Neural progenitor cell (in vitro differentiated cells): ENCODE data around the gene TWF2. TPM values are rescaled to one million over a fixed set of nuclear protein-coding genes. Genes with fewer than 3 reads are reported as not detected.

ENCODE experiments used
- DNase-seq: peaks from one replicate; pipeline ENCODE4 v3.0.0-alpha.2; 2016; ENCODE audit warnings: low spot score
- H2AFZ ChIP-seq: fragments of 200-600 bp; sonication (generic); replicated peaks from 2 replicates; pipeline ENCODE4 v1.6.1; 2016; ENCODE audit warnings: antibody characterized with exemption
- H3F3A ChIP-seq: fragments of 200-600 bp; sonication (generic); 2 replicates; pipeline ENCODE4 v1.6.1; 2016; ENCODE audit warnings: antibody characterized with exemption, low read depth
- H3K27ac ChIP-seq: fragments of 200-600 bp; sonication (generic); 2 replicates; pipeline ENCODE4 v1.5.1; 2016; ENCODE audit warnings: mild to moderate bottlenecking
- H3K27me3 ChIP-seq: fragments of 200-600 bp; sonication (generic); 2 replicates; pipeline ENCODE4 v1.6.1; 2016; ENCODE audit warnings: mild to moderate bottlenecking, moderate library complexity
- H3K36me3 ChIP-seq: fragments of 200-600 bp; sonication (generic); 2 replicates; pipeline ENCODE4 v1.5.1; 2016
- H3K4me1 ChIP-seq: fragments of 200-600 bp; sonication (generic); 2 replicates; pipeline ENCODE4 v1.6.1; 2016; ENCODE audit warnings: mixed run types
- H3K4me2 ChIP-seq: fragments of 200-600 bp; sonication (generic); 2 replicates; pipeline ENCODE4 v1.6.1; 2016
- H3K4me3 ChIP-seq: fragments of 200-600 bp; sonication (generic); 2 replicates; pipeline ENCODE4 v1.5.1; 2016
- H3K79me2 ChIP-seq: fragments of 200-600 bp; sonication (generic); 2 replicates; pipeline ENCODE4 v1.6.1; 2016; ENCODE audit warnings: low read depth
- H3K9ac ChIP-seq: fragments of 200-600 bp; sonication (generic); 2 replicates; pipeline ENCODE4 v1.6.1; 2016
- H3K9me3 ChIP-seq: fragments of 200-600 bp; sonication (generic); 2 replicates; pipeline ENCODE4 v1.5.1; 2016; ENCODE audit warnings: low read depth
- H4K20me1 ChIP-seq: fragments of 200-600 bp; sonication (generic); 2 replicates; pipeline ENCODE4 v1.6.1; 2016; ENCODE audit warnings: low read depth
- H3K27ac Mint-ChIP-seq: 3 replicates; pipeline ENCODE4 v1.8.0; 2021; ENCODE audit warnings: mixed read lengths
- H3K27me3 Mint-ChIP-seq: 2 replicates; pipeline ENCODE4 v1.8.0; 2022; ENCODE audit warnings: low read depth, mild to moderate bottlenecking, inconsistent platforms, moderate library complexity, mixed read lengths; ENCODE audit not compliant: insufficient read depth
- H3K36me3 Mint-ChIP-seq: 3 replicates; pipeline ENCODE4 v1.8.0; 2021; ENCODE audit warnings: mixed read lengths
- H3K4me1 Mint-ChIP-seq: 3 replicates; pipeline ENCODE4 v1.8.0; 2021; ENCODE audit warnings: mixed read lengths
- H3K4me3 Mint-ChIP-seq: 3 replicates; pipeline ENCODE4 v1.8.0; 2021; ENCODE audit warnings: mild to moderate bottlenecking, moderate library complexity, mixed read lengths
- H3K9me3 Mint-ChIP-seq: 3 replicates; pipeline ENCODE4 v1.8.0; 2020; ENCODE audit warnings: mixed read lengths
- EZH2 ChIP-seq: fragments of 200-600 bp; sonication (generic); IDR thresholded peaks from 2 replicates; pipeline ENCODE4 v1.6.1; 2017; ENCODE audit warnings: antibody characterized with exemption, mild to moderate bottlenecking, moderate library complexity
- EZH2phosphoT487 ChIP-seq: fragments of 200-600 bp; sonication (generic); IDR thresholded peaks from 2 replicates; pipeline ENCODE4 v1.6.1; 2017; ENCODE audit warnings: antibody characterized with exemption
- total RNA-seq: library from RNA; depleted of rRNA; stranded (reverse); fragments of >200 nt; gene quantifications from 2 replicates; pipeline ENCODE4 v1.2.3, GENCODE V29; 2015; ENCODE audit warnings: low replicate concordance
- TF ChIP-seq, protein P1 (sequence below): fragments of 200-600 bp; sonication (generic); IDR thresholded peaks from 2 replicates; pipeline ENCODE4 v1.5.1; 2017; ENCODE audit warnings: antibody characterized with exemption, mild to moderate bottlenecking

TWF2 gene
- total RNA-seq, 1 donor from 2014 or later: 21.9 TPM

DNA sequence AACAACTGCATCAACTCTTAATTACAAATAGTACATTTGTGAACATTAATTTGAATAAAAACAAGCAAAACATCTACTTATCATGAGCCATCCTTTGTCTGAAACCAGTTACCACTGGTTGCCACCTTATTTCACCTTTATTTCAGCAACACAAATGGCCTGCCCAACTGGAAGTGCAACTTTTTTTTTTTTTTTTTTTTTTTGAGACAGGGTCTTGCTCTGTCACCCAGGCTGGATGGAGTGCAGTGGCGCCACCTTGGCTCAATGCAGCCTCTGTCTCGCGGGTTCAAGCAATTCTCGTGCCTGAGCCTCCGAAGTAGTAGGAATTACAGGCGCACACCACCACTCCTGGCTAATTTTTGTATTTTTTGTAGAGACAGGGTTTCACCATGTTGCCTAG is 26.4 kb upstream of the TWF2 start:
- no peaks in the 10 kb centered on the region for H3K9me3 ChIP-seq
- no peak overlapping the region for H3K27ac ChIP-seq
- no peak for DNase-seq
- peaks cover 50% of the 10 kb centered on the region for H3K79me2 ChIP-seq
- H3K4me1 ChIP-seq: no peaks in the 10 kb centered on the region
- H2AFZ ChIP-seq: no peak overlapping the region
- H3K27me3 ChIP-seq: no peaks in the 10 kb centered on the region
- no peaks in the 10 kb centered on the region for H3K4me1 Mint-ChIP-seq
- peaks cover 39% of the 10 kb centered on the region for H3K36me3 Mint-ChIP-seq
- no peak overlapping the region for H3K4me3 ChIP-seq
- H3K4me2 ChIP-seq: no peak overlapping the region
- no peaks in the 10 kb centered on the region for H3K9me3 Mint-ChIP-seq
- TF ChIP-seq EZH2: no peak
- no peak overlapping the region for H3K4me3 Mint-ChIP-seq
- H3K9ac ChIP-seq: no peak overlapping the region
- H3K27ac Mint-ChIP-seq: no peak overlapping the region
- H4K20me1 ChIP-seq: peaks cover 57% of the 10 kb centered on the region
- no peaks in the 10 kb centered on the region for H3K27me3 Mint-ChIP-seq
- H3F3A ChIP-seq: peaks cover 3% of the 10 kb centered on the region
- H3K36me3 ChIP-seq: peaks cover 32% of the 10 kb centered on the region

DNA sequence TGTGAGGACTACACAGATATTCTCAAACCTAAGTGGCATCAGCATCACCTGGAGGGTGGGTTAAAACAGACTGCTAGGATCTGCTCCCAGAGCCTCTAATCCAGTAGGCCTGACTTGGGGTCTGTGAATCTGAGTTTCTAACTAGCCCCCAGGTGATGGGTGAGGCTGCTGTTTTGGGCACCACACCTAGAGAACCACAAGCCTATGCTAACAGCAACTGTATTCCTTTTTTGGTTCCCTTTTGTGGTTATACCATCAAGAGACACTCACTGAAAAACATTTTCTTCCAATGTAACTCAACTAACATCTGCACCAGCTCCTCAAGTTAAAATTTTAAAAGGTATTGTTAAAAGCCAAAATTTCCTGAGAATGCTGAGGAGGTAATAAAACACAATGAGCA is 23.5 kb upstream of the TWF2 start:
- H3K27me3 Mint-ChIP-seq: no peaks in the 10 kb centered on the region
- H3K9ac ChIP-seq: no peak overlapping the region
- no peak for DNase-seq
- peaks cover 45% of the 10 kb centered on the region for H3K36me3 Mint-ChIP-seq
- H3K79me2 ChIP-seq: peaks cover 22% of the 10 kb centered on the region
- H3K4me1 Mint-ChIP-seq: no peaks in the 10 kb centered on the region
- H2AFZ ChIP-seq: no peak overlapping the region
- H3K27me3 ChIP-seq: no peaks in the 10 kb centered on the region
- no peak overlapping the region for H3K27ac Mint-ChIP-seq
- H3F3A ChIP-seq: peaks cover 3% of the 10 kb centered on the region
- no peak overlapping the region for H3K4me3 ChIP-seq
- H3K27ac ChIP-seq: no peak overlapping the region
- peaks cover 28% of the 10 kb centered on the region for H3K36me3 ChIP-seq
- H3K4me2 ChIP-seq: no peak overlapping the region
- H3K4me1 ChIP-seq: no peaks in the 10 kb centered on the region
- TF ChIP-seq EZH2: no peak
- peaks cover 34% of the 10 kb centered on the region for H4K20me1 ChIP-seq
- H3K4me3 Mint-ChIP-seq: no peak overlapping the region
- H3K9me3 Mint-ChIP-seq: no peaks in the 10 kb centered on the region
- no peaks in the 10 kb centered on the region for H3K9me3 ChIP-seq

DNA sequence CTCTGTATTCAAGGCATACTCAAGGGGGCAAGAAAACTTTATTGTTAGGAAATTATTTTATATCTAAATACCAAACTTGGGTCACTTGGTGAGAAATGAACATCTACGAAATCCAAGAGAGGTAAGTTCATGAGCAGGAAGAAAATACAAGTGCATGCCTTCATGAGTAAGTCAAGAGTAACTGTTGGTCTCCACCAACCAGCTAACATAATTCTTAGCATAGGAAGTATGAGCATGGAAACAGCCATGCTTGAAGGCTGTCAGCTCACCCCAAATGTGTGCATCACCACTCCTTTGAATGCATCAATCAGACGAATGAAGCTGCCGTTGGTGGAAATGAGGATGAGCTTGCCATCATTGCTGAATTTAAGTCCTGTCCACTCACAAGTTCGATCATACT is 20.5 kb upstream of the TWF2 start:
- no peaks in the 10 kb centered on the region for H3K27me3 ChIP-seq
- no peak overlapping the region for H3K9ac ChIP-seq
- peaks cover 2% of the 10 kb centered on the region for H3K27me3 Mint-ChIP-seq
- no peaks in the 10 kb centered on the region for H3K4me1 ChIP-seq
- no peak overlapping the region for H3K4me2 ChIP-seq
- H3K4me1 Mint-ChIP-seq: no peaks in the 10 kb centered on the region
- peaks cover 28% of the 10 kb centered on the region for H4K20me1 ChIP-seq
- H3K36me3 Mint-ChIP-seq: peaks cover 55% of the 10 kb centered on the region
- no peaks in the 10 kb centered on the region for H3F3A ChIP-seq
- no peak overlapping the region for H3K27ac Mint-ChIP-seq
- peaks cover 13% of the 10 kb centered on the region for H3K79me2 ChIP-seq
- H3K4me3 Mint-ChIP-seq: no peak overlapping the region
- H3K9me3 ChIP-seq: no peaks in the 10 kb centered on the region
- no peak for DNase-seq
- no peak for TF ChIP-seq EZH2phosphoT487
- TF ChIP-seq, protein P1, sequence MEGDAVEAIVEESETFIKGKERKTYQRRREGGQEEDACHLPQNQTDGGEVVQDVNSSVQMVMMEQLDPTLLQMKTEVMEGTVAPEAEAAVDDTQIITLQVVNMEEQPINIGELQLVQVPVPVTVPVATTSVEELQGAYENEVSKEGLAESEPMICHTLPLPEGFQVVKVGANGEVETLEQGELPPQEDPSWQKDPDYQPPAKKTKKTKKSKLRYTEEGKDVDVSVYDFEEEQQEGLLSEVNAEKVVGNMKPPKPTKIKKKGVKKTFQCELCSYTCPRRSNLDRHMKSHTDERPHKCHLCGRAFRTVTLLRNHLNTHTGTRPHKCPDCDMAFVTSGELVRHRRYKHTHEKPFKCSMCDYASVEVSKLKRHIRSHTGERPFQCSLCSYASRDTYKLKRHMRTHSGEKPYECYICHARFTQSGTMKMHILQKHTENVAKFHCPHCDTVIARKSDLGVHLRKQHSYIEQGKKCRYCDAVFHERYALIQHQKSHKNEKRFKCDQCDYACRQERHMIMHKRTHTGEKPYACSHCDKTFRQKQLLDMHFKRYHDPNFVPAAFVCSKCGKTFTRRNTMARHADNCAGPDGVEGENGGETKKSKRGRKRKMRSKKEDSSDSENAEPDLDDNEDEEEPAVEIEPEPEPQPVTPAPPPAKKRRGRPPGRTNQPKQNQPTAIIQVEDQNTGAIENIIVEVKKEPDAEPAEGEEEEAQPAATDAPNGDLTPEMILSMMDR: no peak
- TF ChIP-seq EZH2: no peak
- H3K4me3 ChIP-seq: no peak overlapping the region
- H2AFZ ChIP-seq: no peak overlapping the region
- peaks cover 12% of the 10 kb centered on the region for H3K36me3 ChIP-seq
- no peak overlapping the region for H3K27ac ChIP-seq
- no peaks in the 10 kb centered on the region for H3K9me3 Mint-ChIP-seq

DNA sequence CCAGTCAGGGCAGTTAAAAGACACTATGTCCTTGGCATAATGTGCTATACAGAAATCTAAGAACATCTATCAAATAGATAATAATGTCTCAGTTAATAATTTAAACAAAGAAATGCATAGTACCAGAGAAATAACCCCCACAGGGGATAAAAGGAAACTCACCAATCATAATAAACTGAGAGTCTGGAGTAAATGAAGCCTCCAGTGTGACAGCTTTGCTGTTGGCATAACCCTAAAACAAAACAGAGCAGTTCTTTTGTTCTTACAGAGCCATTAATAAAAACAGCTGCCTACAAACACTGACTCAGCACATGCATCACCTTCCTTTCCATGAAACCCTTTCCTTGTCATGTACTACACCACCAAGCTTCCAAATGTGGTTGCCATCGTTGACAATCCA is 20.1 kb upstream of the TWF2 start:
- Mint-ChIP-seq H3K27me3 (peaks cover 2% of the 10 kb centered on the region), H3K36me3 (peaks cover 53% of the 10 kb centered on the region), H3K4me3 (no peak overlapping the region), H3K27ac (no peak overlapping the region), H3K9me3 (no peaks in the 10 kb centered on the region), H3K4me1 (no peaks in the 10 kb centered on the region)
- DNase-seq: no peak
- peaks cover 13% of the 10 kb centered on the region for H3K79me2 ChIP-seq
- no peaks in the 10 kb centered on the region for H3F3A ChIP-seq
- no peaks in the 10 kb centered on the region for H3K4me1 ChIP-seq
- no peaks in the 10 kb centered on the region for H3K27me3 ChIP-seq
- TF ChIP-seq, protein P1: no peak
- TF ChIP-seq EZH2 (no peak), EZH2phosphoT487 (no peak)
- no peak overlapping the region for H3K9ac ChIP-seq
- no peak overlapping the region for H3K4me2 ChIP-seq
- peaks cover 12% of the 10 kb centered on the region for H3K36me3 ChIP-seq
- no peak overlapping the region for H3K4me3 ChIP-seq
- no peak overlapping the region for H2AFZ ChIP-seq
- H3K27ac ChIP-seq: no peak overlapping the region
- H4K20me1 ChIP-seq: peaks cover 24% of the 10 kb centered on the region
- H3K9me3 ChIP-seq: no peaks in the 10 kb centered on the region
